Activated CD8-positive, alpha-beta T cell treated with anti-CD3 and anti-CD28 coated beads for 36 hours (primary cell): Measurements from ENCODE around the gene BEND5. TPM values are rescaled to one million over a fixed set of nuclear protein-coding genes. Genes with fewer than 3 reads are reported as not detected.

Source experiments
- ATAC-seq: fragments of 200-7000 bp; cut with Tn5 transposase; one replicate; pipeline ENCODE4 v1.10.0; 2021; ENCODE audit warnings: mild to moderate bottlenecking, moderate library complexity
- CTCF ChIA-PET: fragments of 350-600 bp; sonication (Branson Sonifier 250); formaldehyde crosslinking; loops from one replicate; lab custom pipeline; 2021; ENCODE audit warnings: antibody characterized with exemption; lab: Charles Lee
- POLR2A ChIA-PET: fragments of 350-600 bp; sonication (Branson Sonifier 250); formaldehyde crosslinking; loops from one replicate; lab custom pipeline; 2021; ENCODE audit warnings: antibody characterized with exemption; lab: Charles Lee
- DNase-seq: peaks from one replicate; pipeline ENCODE4 v3.0.0-alpha.2; 2020
- H3K27ac Mint-ChIP-seq: one replicate; pipeline ENCODE4 v1.8.0; 2021; ENCODE audit warnings: mild to moderate bottlenecking, mixed read lengths
- H3K27me3 Mint-ChIP-seq: one replicate; pipeline ENCODE4 v1.8.0; 2021; ENCODE audit warnings: mixed read lengths
- H3K36me3 Mint-ChIP-seq: one replicate; pipeline ENCODE4 v1.8.0; 2021; ENCODE audit warnings: low read depth, mixed read lengths
- H3K4me1 Mint-ChIP-seq: one replicate; pipeline ENCODE4 v1.8.0; 2021; ENCODE audit warnings: low read depth, mixed read lengths
- H3K4me3 Mint-ChIP-seq: one replicate; pipeline ENCODE4 v1.8.0; 2021; ENCODE audit warnings: mild to moderate bottlenecking, moderate library complexity, mixed read lengths
- H3K9me3 Mint-ChIP-seq: one replicate; pipeline ENCODE4 v1.8.0; 2021; ENCODE audit warnings: mixed read lengths
- CTCF ChIP-seq: fragments of 200-600 bp; IDR thresholded peaks from one replicate; pipeline ENCODE4 v1.8.0; 2022; ENCODE audit warnings: antibody characterized with exemption, mild to moderate bottlenecking
- intact Hi-C: fragments of 100-400 bp; cut with micrococcal nuclease; formaldehyde crosslinking; loops from one replicate; pipeline ENCODE4 v1.10.0; 2022
- total RNA-seq, 2 experiments: library from RNA; stranded (reverse); gene quantifications; one replicate each; pipeline ENCODE4 v1.2.3, GENCODE V29; 2021

The BEND5 gene
- total RNA-seq, 2 experiments from 2014 or later = 62.6 to 73.6 TPM

- ChIA-PET POLR2A (no interaction called here), CTCF (interaction anchor here (1.1 to 4.1 kb wide), 2 partner anchors 17 to 138 kb away, joined by 5 to 48 read pairs; no protein-coding TSS in a partner anchor)
- ATAC-seq = no peak
- no peak for TF ChIP-seq CTCF
- intact Hi-C loops = loop anchor here (5.0 kb wide), 1 partner anchor 142 kb away; no protein-coding TSS in a partner anchor
- DNase-seq = no peak
- H3K4me1 Mint-ChIP-seq = no peaks in the 10 kb centered on the region
- H3K9me3 Mint-ChIP-seq = no peaks in the 10 kb centered on the region
- no peaks in the 10 kb centered on the region for H3K36me3 Mint-ChIP-seq
- no peak overlapping the region for H3K4me3 Mint-ChIP-seq
- H3K27me3 Mint-ChIP-seq = peaks cover 11% of the 10 kb centered on the region
- H3K27ac Mint-ChIP-seq = no peak overlapping the region
Observed at GRCh38 chr1:48679859-48680258, 96.8 kb downstream of the BEND5 start.

GRCh38 chr1:48678710-48679505 is 97.8 kb downstream of the BEND5 start:
- no peaks in the 10 kb centered on the region for H3K9me3 Mint-ChIP-seq
- H3K27me3 Mint-ChIP-seq = peaks cover 19% of the 10 kb centered on the region
- no peaks in the 10 kb centered on the region for H3K36me3 Mint-ChIP-seq
- CTCF ChIA-PET = interaction anchor here (1.2 to 4.1 kb wide), 4 partner anchors 88 to 1670 kb away, joined by 3 to 48 read pairs (median 10); no protein-coding TSS in a partner anchor
- no peak for TF ChIP-seq CTCF
- intact Hi-C loops = loop anchor here (5.0 kb wide), 1 partner anchor 143 kb away; no protein-coding TSS in a partner anchor
- H3K4me1 Mint-ChIP-seq = no peaks in the 10 kb centered on the region
- POLR2A ChIA-PET = no interaction called here
- no peak overlapping the region for H3K27ac Mint-ChIP-seq
- no peak for DNase-seq
- no peak overlapping the region for H3K4me3 Mint-ChIP-seq
- no peak for ATAC-seq
